Smooth muscle cell (in vitro differentiated cells): ENCODE data around the gene PTPRM. TPM values are rescaled to one million over a fixed set of nuclear protein-coding genes. Genes with fewer than 3 reads are reported as not detected.

ENCODE experiments used
- DNase-seq: peaks from one replicate; lab custom pipeline; 2025; ENCODE audit not compliant: unreplicated experiment; lab: John Stamatoyannopoulos, UW
- H2AFZ ChIP-seq: fragments of 200-600 bp; sonication (generic); 2 replicates; pipeline ENCODE4 v1.6.0; 2016; ENCODE audit warnings: antibody characterized with exemption, low read depth, mild to moderate bottlenecking
- H3F3A ChIP-seq: fragments of 200-600 bp; sonication (generic); 2 replicates; pipeline ENCODE4 v1.6.0; 2017; ENCODE audit warnings: antibody characterized with exemption, low read depth
- H3K27ac ChIP-seq: fragments of 200-600 bp; sonication (generic); 2 replicates; pipeline ENCODE4 v1.5.1; 2016; ENCODE audit warnings: low read depth, mild to moderate bottlenecking
- H3K27me3 ChIP-seq: fragments of 200-600 bp; sonication (generic); 2 replicates; pipeline ENCODE4 v1.6.1; 2016; ENCODE audit warnings: low read depth, mild to moderate bottlenecking
- H3K36me3 ChIP-seq: fragments of 200-600 bp; sonication (generic); 2 replicates; pipeline ENCODE4 v1.5.1; 2016; ENCODE audit warnings: low read depth
- H3K4me1 ChIP-seq: fragments of 200-600 bp; sonication (generic); 2 replicates; pipeline ENCODE4 v1.5.1; 2016; ENCODE audit warnings: low read depth
- H3K4me2 ChIP-seq: fragments of 200-600 bp; sonication (generic); 2 replicates; pipeline ENCODE4 v1.6.0; 2016; ENCODE audit warnings: mild to moderate bottlenecking
- H3K4me3 ChIP-seq: fragments of 200-600 bp; sonication (generic); 2 replicates; pipeline ENCODE4 v1.5.1; 2016; ENCODE audit warnings: mild to moderate bottlenecking
- H3K79me2 ChIP-seq: fragments of 200-600 bp; sonication (generic); 2 replicates; pipeline ENCODE4 v1.6.0; 2016; ENCODE audit warnings: low read depth, mild to moderate bottlenecking
- H3K9ac ChIP-seq: fragments of 200-600 bp; sonication (generic); 2 replicates; pipeline ENCODE4 v1.6.0; 2016; ENCODE audit warnings: low read depth
- H3K9me3 ChIP-seq: fragments of 200-600 bp; sonication (generic); replicated peaks from 2 replicates; pipeline ENCODE4 v1.5.1; 2016; ENCODE audit warnings: low read depth
- H4K20me1 ChIP-seq: fragments of 200-600 bp; sonication (generic); 2 replicates; pipeline ENCODE4 v1.6.0; 2016; ENCODE audit warnings: low read depth
- WGBS: methylation state at CpG from one replicate; pipeline ENCODE4 v1.1.7; 2016; ENCODE audit warnings: low lambda C conversion rate; 5-methylcytosine and 5-hydroxymethylcytosine counted together
- polyA plus RNA-seq: library from polyadenylated mRNA; unstranded; fragments of >200 nt; fragmentation: Nextera tagmentation; extraction: Ambion mirVana; gene quantifications from 2 replicates; pipeline ENCODE4 v1.2.1, GENCODE V29; 2016
- total RNA-seq: library from RNA; depleted of rRNA; stranded (reverse); fragments of >200 nt; gene quantifications from 2 replicates; pipeline ENCODE4 v1.2.3, GENCODE V29; 2014
- TF ChIP-seq, protein P1 (sequence below): fragments of 200-600 bp; sonication (generic); IDR thresholded peaks from 2 replicates; pipeline ENCODE4 v1.5.1; 2017; ENCODE audit warnings: borderline replicate concordance, mild to moderate bottlenecking, antibody characterized with exemption; ENCODE audit not compliant: insufficient read depth, poor library complexity, severe bottlenecking

The PTPRM gene
- total and polyA plus RNA-seq, 2 experiments from 2014 or later: 57.5 to 115 TPM

DNA sequence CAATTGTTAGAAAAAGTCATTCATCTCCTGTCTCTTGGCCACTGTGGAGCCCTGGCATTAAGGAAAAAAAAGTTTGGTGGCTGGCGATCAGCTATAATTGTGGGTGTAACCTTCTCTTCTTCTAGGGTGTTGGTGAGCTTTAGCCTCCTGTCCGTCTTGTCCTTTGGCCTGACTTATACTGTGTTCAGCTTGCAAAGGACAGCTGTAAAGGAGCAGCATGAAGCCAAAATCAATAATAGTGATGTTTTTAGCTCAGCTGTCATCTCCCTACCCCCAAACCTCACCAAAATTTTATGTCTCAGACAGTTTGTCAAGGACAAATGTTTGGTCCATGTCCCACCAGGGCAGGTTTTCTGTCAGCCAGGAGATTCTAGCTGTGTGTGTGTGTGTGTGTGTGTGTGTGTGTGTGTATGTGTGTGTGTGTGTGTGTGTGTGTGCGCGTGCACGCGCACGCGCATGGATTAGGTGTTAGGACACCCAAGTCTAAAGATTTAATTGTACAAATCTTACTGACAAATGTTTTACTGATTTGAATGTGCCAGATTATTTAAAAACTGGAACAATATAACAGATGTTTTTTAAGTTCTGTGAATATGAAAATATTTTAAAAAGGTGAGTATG lies 109.2 kb downstream of the PTPRM start:
- no peaks in the 10 kb centered on the region for H3K27me3 ChIP-seq
- no peak for DNase-seq
- H4K20me1 ChIP-seq: peaks cover 89% of the 10 kb centered on the region
- H3K9ac ChIP-seq: no peak overlapping the region
- H3F3A ChIP-seq: no peaks in the 10 kb centered on the region
- H3K4me3 ChIP-seq: no peak overlapping the region
- no peak overlapping the region for H3K27ac ChIP-seq
- H3K36me3 ChIP-seq: no peaks in the 10 kb centered on the region
- H3K79me2 ChIP-seq: peaks cover 25% of the 10 kb centered on the region
- H3K4me2 ChIP-seq: no peak overlapping the region
- no peaks in the 10 kb centered on the region for H3K4me1 ChIP-seq
- TF ChIP-seq, protein P1, sequence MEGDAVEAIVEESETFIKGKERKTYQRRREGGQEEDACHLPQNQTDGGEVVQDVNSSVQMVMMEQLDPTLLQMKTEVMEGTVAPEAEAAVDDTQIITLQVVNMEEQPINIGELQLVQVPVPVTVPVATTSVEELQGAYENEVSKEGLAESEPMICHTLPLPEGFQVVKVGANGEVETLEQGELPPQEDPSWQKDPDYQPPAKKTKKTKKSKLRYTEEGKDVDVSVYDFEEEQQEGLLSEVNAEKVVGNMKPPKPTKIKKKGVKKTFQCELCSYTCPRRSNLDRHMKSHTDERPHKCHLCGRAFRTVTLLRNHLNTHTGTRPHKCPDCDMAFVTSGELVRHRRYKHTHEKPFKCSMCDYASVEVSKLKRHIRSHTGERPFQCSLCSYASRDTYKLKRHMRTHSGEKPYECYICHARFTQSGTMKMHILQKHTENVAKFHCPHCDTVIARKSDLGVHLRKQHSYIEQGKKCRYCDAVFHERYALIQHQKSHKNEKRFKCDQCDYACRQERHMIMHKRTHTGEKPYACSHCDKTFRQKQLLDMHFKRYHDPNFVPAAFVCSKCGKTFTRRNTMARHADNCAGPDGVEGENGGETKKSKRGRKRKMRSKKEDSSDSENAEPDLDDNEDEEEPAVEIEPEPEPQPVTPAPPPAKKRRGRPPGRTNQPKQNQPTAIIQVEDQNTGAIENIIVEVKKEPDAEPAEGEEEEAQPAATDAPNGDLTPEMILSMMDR: no peak
- 96% methylated on average over 8 of the region's 8 CpGs for WGBS
- H3K9me3 ChIP-seq: no peaks in the 10 kb centered on the region
- H2AFZ ChIP-seq: no peak overlapping the region

DNA sequence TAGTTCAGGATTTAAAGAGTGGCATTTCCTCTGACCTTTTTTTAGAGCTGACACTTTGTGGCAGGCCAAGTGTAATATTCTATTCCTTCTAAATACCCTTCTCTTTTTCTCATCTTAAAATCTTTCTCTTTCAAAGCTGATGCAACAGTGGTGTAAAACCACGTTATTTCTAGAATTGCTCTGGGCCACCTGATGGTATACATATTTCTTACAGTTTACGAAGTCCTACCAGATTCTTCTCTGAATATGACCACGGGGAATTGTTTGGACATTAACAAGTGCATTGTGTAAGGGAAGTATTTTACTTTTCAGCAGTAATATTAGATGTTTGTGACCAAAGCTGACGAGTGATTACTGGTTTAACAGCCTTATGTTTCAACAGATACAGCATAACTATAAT lies 109.9 kb downstream of the PTPRM start:
- Histone ChIP-seq H3F3A (no peaks in the 10 kb centered on the region), H3K4me3 (no peak overlapping the region), H3K79me2 (peaks cover 30% of the 10 kb centered on the region), H3K9me3 (no peaks in the 10 kb centered on the region), H3K4me2 (no peak overlapping the region), H3K27ac (no peak overlapping the region), H3K36me3 (no peaks in the 10 kb centered on the region), H2AFZ (no peak overlapping the region), H3K27me3 (no peaks in the 10 kb centered on the region), H3K4me1 (no peaks in the 10 kb centered on the region), H4K20me1 (peaks cover 91% of the 10 kb centered on the region), H3K9ac (no peak overlapping the region)
- TF ChIP-seq, protein P1: no peak
- 82% methylated on average over 4 of the region's 4 CpGs for WGBS
- no peak for DNase-seq

DNA sequence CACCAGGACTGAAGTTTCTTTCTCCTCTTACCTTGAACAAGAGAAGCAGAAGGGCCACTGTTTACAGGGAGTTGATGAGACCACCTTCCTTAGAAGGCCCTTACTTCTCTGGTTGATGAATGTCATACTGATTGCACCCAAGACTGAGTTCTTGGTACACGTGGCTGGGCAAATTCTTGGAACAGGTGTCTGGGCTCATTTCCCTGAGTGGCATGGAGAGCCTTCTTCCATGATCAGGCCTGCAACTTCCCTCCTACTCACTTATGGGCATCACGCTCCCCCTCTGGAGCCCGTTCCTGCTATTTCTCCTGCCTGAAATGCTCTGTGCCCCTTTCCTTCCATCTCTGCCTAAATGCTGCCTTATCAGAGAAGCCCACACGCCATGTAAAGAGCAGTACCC lies 110.3 kb downstream of the PTPRM start:
- Histone ChIP-seq H3K4me2 (no peak overlapping the region), H4K20me1 (peaks cover 91% of the 10 kb centered on the region), H3K9me3 (no peaks in the 10 kb centered on the region), H3K36me3 (no peaks in the 10 kb centered on the region), H3K27ac (no peak overlapping the region), H3K27me3 (no peaks in the 10 kb centered on the region), H3K9ac (no peak overlapping the region), H3K79me2 (peaks cover 30% of the 10 kb centered on the region), H3F3A (no peaks in the 10 kb centered on the region), H3K4me1 (no peaks in the 10 kb centered on the region), H2AFZ (no peak overlapping the region), H3K4me3 (no peak overlapping the region)
- TF ChIP-seq, protein P1: no peak
- no peak for DNase-seq
- WGBS: 100% methylated on average over 4 of the region's 4 CpGs

DNA sequence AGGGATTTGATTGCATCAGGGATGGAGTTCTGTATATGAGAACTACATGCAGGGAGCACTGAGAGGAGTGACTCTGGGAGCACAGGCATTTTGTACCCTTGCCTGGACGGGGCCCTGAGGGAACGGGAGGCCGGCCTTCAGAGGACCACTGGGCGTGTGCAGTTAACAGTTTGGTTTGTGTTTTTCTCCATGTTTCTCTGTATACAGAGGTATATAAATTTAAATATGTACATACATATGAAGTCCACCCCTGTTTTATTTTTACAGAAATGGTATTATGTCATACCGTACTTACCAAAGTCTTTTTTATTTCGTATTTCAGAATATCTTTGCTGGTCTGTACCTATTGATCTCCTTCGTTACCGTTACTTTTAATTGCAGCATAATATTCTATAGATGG lies 111.3 kb downstream of the PTPRM start:
- Histone ChIP-seq H3K27me3 (no peaks in the 10 kb centered on the region), H3K27ac (no peak overlapping the region), H3K9ac (no peak overlapping the region), H3K4me2 (no peak overlapping the region), H3K36me3 (no peaks in the 10 kb centered on the region), H3K4me3 (no peak overlapping the region), H3K79me2 (peaks cover 38% of the 10 kb centered on the region), H3F3A (no peaks in the 10 kb centered on the region), H2AFZ (no peak overlapping the region), H4K20me1 (peaks cover 90% of the 10 kb centered on the region), H3K9me3 (no peaks in the 10 kb centered on the region), H3K4me1 (no peaks in the 10 kb centered on the region)
- WGBS: over 99% methylated on average over 8 of the region's 8 CpGs
- DNase-seq: no peak
- TF ChIP-seq, protein P1: no peak
